HCT116 (cell line): ENCODE measurements around the gene FAM83B.
"Not testable (repeated sequence)": the region's sequence is repeated elsewhere in the genome, so short reads cannot be mapped to it uniquely, and the experiment has no call there.

ENCODE experiments used
- EZH2 ChIP-seq: fragments of 200-600 bp; sonication (generic); IDR thresholded peaks from 2 replicates; pipeline ENCODE4 v1.6.1; 2017; ENCODE audit warnings: antibody characterized with exemption, mixed run types
- JUND ChIP-seq: IDR thresholded peaks from 2 replicates; pipeline ENCODE4 v1.6.1; 2012
- POLR2A ChIP-seq: IDR thresholded peaks from 2 replicates; pipeline ENCODE4 v1.7.0; 2011; ENCODE audit warnings: borderline replicate concordance; ENCODE audit not compliant: insufficient read depth, insufficient read length; ENCODE audit errors: extremely low read depth
- POLR2AphosphoS5 ChIP-seq: IDR thresholded peaks from 2 replicates; pipeline ENCODE4 v1.6.1; 2011; ENCODE audit warnings: mild to moderate bottlenecking, low read depth, low read length, moderate library complexity
- RAD21 ChIP-seq: IDR thresholded peaks from 2 replicates; pipeline ENCODE4 v1.6.1; 2012; ENCODE audit warnings: low read depth, mild to moderate bottlenecking
- SIN3A ChIP-seq: IDR thresholded peaks from 2 replicates; pipeline ENCODE4 v1.6.1; 2012; ENCODE audit warnings: low read depth
- SP1 ChIP-seq: IDR thresholded peaks from 2 replicates; pipeline ENCODE4 v1.6.1; 2012; ENCODE audit warnings: low read depth
- YY1 ChIP-seq: IDR thresholded peaks from 2 replicates; pipeline ENCODE4 v1.6.1; 2011; ENCODE audit warnings: low read length, low read depth, moderate library complexity, mild to moderate bottlenecking; ENCODE audit not compliant: insufficient replicate concordance; ENCODE audit errors: extremely low read depth
- TF ChIP-seq, protein P1 (sequence below), 3 experiments: fragments of 200-600 bp in 1 of 3; sonication (generic) in 1 of 3; IDR thresholded peaks in 2 of 3; conservative IDR thresholded peaks in 1 of 3; 2 replicates each; pipeline ENCODE4 v1.5.1; 2012 to 2017; ENCODE audit warnings: low read depth in 2 of 3, low read length in 2 of 3, antibody characterized with exemption in 1 of 3, borderline replicate concordance in 1 of 3, control low read depth in 1 of 3, mild to moderate bottlenecking in 1 of 3, mixed read lengths in 1 of 3, mixed run types in 1 of 3, moderate library complexity in 1 of 3; ENCODE audit not compliant: insufficient read depth in 1 of 3
- TF ChIP-seq, protein P2 (sequence below): IDR thresholded peaks from 2 replicates; pipeline ENCODE4 v1.6.1; 2012
- TF ChIP-seq, protein P3 (sequence below): IDR thresholded peaks from 2 replicates; pipeline ENCODE4 v1.6.1; 2011; ENCODE audit warnings: mild to moderate bottlenecking, low read length, moderate library complexity; ENCODE audit not compliant: insufficient replicate concordance; ENCODE audit errors: extremely low read depth
- TF ChIP-seq, protein P4 (sequence below): IDR thresholded peaks from 2 replicates; pipeline ENCODE4 v1.6.1; 2012

DNA sequence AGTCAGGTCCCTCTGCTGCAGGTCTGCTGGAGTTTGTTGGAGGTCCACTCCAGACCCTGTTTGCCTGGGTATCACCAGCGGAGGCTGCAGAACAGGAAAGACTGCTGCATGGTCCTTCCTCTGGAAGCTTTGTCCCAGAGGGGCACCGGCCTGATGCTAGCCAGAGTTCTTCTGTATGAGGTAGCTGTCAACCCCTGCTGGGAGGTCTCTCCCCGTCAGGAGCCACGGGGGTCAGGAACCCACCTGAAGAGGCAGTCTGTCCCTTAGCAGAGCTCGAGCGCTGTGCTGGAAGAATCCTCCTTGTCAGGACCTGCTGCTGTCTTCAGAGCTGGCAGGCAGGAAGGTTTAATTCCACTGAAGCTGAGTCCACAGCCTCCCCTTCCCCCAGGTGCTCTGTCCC lies 22.3 kb upstream of the FAM83B start:
- not testable (repeated sequence) for TF ChIP-seq RAD21, POLR2A, YY1, EZH2, POLR2AphosphoS5, JUND, SIN3A, SP1
- TF ChIP-seq, protein P1, sequence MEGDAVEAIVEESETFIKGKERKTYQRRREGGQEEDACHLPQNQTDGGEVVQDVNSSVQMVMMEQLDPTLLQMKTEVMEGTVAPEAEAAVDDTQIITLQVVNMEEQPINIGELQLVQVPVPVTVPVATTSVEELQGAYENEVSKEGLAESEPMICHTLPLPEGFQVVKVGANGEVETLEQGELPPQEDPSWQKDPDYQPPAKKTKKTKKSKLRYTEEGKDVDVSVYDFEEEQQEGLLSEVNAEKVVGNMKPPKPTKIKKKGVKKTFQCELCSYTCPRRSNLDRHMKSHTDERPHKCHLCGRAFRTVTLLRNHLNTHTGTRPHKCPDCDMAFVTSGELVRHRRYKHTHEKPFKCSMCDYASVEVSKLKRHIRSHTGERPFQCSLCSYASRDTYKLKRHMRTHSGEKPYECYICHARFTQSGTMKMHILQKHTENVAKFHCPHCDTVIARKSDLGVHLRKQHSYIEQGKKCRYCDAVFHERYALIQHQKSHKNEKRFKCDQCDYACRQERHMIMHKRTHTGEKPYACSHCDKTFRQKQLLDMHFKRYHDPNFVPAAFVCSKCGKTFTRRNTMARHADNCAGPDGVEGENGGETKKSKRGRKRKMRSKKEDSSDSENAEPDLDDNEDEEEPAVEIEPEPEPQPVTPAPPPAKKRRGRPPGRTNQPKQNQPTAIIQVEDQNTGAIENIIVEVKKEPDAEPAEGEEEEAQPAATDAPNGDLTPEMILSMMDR (IDR thresholded peaks at IDR 0.05 in 2 of 3, conservative IDR thresholded peaks at IDR 0.05 in 1 of 3; ENCODE audit: borderline replicate concordance in 1 of 3, insufficient read depth in 1 of 3, low read depth in 2 of 3, low read length in 2 of 3), result not testable (repeated sequence)
- TF ChIP-seq, protein P2, sequence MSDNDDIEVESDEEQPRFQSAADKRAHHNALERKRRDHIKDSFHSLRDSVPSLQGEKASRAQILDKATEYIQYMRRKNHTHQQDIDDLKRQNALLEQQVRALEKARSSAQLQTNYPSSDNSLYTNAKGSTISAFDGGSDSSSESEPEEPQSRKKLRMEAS, result not testable (repeated sequence)
- TF ChIP-seq, protein P3, sequence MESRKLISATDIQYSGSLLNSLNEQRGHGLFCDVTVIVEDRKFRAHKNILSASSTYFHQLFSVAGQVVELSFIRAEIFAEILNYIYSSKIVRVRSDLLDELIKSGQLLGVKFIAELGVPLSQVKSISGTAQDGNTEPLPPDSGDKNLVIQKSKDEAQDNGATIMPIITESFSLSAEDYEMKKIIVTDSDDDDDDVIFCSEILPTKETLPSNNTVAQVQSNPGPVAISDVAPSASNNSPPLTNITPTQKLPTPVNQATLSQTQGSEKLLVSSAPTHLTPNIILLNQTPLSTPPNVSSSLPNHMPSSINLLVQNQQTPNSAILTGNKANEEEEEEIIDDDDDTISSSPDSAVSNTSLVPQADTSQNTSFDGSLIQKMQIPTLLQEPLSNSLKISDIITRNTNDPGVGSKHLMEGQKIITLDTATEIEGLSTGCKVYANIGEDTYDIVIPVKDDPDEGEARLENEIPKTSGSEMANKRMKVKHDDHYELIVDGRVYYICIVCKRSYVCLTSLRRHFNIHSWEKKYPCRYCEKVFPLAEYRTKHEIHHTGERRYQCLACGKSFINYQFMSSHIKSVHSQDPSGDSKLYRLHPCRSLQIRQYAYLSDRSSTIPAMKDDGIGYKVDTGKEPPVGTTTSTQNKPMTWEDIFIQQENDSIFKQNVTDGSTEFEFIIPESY, result not testable (repeated sequence)
- TF ChIP-seq, protein P4, sequence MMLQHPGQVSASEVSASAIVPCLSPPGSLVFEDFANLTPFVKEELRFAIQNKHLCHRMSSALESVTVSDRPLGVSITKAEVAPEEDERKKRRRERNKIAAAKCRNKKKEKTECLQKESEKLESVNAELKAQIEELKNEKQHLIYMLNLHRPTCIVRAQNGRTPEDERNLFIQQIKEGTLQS, result not testable (repeated sequence)
